ENCODE data around the gene OARD1. TPM values are rescaled to one million over a fixed set of nuclear protein-coding genes. Genes with fewer than 3 reads are reported as not detected.

OARD1 gene
- total and polyA plus RNA-seq, 2 of the 8 experiments (the other 6 are each of a cell fraction or from before 2014, with no cell fraction given): 16.8 to 35.8 TPM

GRCh38 chr6:41045664-41046063 is 26.5 kb downstream of the OARD1 start (continued):
- TF ChIP-seq CHD7 (IDR thresholded peaks at IDR 0.05; ENCODE audit: insufficient replicate concordance, low read length) (no peak), RNF2 (IDR thresholded peaks at IDR 0.05; ENCODE audit: borderline replicate concordance, low read depth, low read length, missing control alignments, poor library complexity, severe bottlenecking) (no peak), SIX5 (IDR thresholded peaks at IDR 0.05; ENCODE audit: low read depth, low read length) (no peak), TCF12 (IDR thresholded peaks at IDR 0.05; ENCODE audit: low read depth, low read length) (no peak), POLR2A (IDR thresholded peaks at IDR 0.05; ENCODE audit: control extremely low read depth in 1 of 2, low read depth in 2 of 2, low read length in 2 of 2) (no peak), ASH2L (IDR thresholded peaks at IDR 0.05; ENCODE audit: low read length) (no peak), TBP (IDR thresholded peaks at IDR 0.05; ENCODE audit: low read depth, low read length) (no peak), SP4 (IDR thresholded peaks at IDR 0.05; ENCODE audit: low read length) (no peak), POU5F1 (IDR thresholded peaks at IDR 0.05; ENCODE audit: low read depth, low read length) (no peak), USF2 (IDR thresholded peaks at IDR 0.05; ENCODE audit: low read length) (no peak), EP300 (IDR thresholded peaks at IDR 0.05; ENCODE audit: borderline replicate concordance in 1 of 2, low read depth in 2 of 2, low read length in 2 of 2) (no peak), JUN (IDR thresholded peaks at IDR 0.05; ENCODE audit: low read depth, low read length) (no peak)
